GM12873 (cell line): ENCODE data around the gene TAF7.
A peak's percentile ranks its signal among the peaks of the same experiment; 100 is the strongest.

ENCODE experiments used
- TF ChIP-seq, protein P1 (sequence below): IDR thresholded peaks from 2 replicates; pipeline ENCODE4 v1.5.1; 2012; ENCODE audit warnings: low read depth, mild to moderate bottlenecking, moderate library complexity, low read length, control low read depth; ENCODE audit not compliant: insufficient read depth; ENCODE audit errors: missing control alignments

TAF7 gene

DNA sequence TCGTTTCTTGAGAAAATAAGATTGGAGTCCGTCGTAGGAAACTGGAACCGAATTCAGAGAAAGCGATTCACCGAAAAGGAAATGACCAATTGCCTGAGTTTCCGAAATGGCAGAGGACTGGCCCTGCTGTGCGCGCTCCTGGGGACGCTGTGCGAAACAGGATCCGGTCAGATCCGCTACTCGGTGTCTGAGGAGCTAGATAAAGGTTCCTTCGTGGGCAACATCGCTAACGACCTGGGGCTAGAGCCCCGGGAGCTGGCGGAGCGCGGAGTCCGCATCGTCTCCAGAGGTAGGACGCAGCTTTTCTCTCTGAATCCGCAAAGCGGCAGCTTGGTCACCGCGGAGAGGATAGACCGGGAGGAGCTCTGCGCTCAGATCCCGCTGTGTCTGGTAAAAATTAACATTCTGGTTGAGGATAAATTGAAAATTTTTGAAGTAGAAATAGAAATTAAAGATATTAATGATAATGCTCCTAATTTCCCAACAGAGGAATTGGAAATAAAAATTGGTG is 23.4 kb upstream of the TAF7 start:
- TF ChIP-seq, protein P1, sequence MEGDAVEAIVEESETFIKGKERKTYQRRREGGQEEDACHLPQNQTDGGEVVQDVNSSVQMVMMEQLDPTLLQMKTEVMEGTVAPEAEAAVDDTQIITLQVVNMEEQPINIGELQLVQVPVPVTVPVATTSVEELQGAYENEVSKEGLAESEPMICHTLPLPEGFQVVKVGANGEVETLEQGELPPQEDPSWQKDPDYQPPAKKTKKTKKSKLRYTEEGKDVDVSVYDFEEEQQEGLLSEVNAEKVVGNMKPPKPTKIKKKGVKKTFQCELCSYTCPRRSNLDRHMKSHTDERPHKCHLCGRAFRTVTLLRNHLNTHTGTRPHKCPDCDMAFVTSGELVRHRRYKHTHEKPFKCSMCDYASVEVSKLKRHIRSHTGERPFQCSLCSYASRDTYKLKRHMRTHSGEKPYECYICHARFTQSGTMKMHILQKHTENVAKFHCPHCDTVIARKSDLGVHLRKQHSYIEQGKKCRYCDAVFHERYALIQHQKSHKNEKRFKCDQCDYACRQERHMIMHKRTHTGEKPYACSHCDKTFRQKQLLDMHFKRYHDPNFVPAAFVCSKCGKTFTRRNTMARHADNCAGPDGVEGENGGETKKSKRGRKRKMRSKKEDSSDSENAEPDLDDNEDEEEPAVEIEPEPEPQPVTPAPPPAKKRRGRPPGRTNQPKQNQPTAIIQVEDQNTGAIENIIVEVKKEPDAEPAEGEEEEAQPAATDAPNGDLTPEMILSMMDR = no peak

DNA sequence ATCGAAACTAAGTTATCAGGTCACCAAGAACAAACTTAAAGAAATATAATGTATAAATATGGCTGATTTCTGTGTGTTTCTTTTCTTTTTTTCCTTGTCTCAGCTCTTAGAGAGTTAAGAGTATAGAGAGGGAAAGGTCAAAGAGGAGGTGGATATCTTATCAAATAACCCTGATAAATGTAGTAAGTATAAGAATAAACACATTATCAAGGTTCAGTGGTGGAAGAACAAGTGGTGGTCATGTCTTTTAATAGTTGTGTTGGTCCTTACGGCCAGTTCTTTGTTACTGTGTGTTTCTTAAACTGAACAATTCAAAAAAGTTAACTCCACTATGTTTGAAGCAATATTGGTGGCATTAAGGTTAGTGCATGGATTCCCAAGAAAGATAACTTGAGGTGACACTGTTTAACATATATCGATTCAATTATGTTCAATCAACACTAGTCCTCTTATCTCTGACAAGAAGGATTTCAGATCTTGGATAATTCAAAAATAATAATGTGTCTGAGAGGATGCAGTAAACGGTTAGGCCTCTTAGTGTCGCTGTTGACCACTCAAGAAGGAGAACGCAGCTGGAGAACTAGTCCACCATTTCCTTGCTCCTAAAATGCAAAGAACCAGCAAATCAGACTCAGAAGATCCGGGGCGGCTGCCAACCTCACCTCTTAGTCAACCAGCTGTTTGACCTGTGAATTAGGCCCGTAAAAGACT is 22.8 kb upstream of the TAF7 start, which contains the start of gene PCDHGA3:
Gene PCDHGA3, plus strand, starts transcription at position 588 of the 711 bp plus-strand sequence. CDS start 205 bp downstream, outside the sequence.
- TF ChIP-seq, protein P1 = peak; percentile 57

DNA sequence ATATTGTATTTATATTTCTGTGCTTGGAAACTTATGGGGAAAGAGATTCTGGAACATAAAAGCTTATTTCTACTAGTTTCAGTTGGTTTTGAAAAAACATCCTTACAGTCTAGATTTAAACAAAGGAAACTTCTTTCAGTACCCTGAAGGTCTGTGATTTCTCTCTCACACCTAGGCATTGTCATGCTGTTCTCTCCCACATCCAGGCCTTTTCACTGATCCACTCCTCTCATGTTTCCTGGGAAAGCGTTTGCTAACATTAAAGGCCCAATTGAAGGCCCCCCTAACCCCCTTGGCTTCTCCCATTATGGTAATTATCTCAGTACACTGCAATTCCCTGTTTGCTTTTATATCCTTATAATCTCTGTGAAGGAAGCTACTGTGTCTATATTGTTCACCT is 22.2 kb upstream of the TAF7 start:
- TF ChIP-seq, protein P1 = no peak

DNA sequence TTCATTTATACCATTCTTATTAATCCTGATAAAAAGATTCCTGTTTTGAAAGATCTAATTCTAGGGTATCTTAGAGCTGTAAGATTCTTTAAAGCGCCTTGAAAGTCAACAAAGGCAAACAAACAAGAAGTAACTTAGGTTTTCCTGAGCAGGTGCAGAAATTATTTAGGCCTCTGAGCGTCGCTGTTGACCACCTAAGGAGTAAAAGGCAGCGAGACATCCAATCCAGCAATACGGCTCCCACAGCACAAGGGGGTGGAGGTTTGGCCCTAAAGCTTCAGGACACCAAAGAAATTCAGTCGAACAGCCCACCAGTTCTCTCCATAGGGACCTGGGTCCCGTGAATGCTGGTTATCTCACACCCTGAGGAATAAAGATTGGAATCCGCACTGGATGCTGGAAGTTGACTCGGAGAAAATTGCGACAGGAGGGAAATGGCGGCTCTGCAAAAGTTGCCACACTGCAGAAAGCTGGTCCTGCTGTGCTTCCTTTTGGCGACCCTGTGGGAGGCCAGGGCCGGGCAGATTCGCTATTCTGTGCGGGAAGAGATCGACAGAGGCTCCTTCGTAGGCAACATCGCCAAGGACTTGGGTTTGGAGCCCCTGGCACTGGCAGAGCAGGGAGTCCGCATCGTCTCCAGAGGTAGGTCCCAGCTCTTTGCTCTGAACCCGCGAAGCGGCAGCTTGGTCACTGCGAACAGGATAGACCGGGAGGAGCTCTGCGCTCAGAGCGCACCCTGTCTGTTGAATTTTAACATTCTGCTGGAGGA is 18.1 kb upstream of the TAF7 start, which contains the start of gene PCDHGA2:
Gene PCDHGA2, plus strand, starts transcription at position 223 of the 769 bp plus-strand sequence.
- TF ChIP-seq, protein P1 = peak; percentile 50

DNA sequence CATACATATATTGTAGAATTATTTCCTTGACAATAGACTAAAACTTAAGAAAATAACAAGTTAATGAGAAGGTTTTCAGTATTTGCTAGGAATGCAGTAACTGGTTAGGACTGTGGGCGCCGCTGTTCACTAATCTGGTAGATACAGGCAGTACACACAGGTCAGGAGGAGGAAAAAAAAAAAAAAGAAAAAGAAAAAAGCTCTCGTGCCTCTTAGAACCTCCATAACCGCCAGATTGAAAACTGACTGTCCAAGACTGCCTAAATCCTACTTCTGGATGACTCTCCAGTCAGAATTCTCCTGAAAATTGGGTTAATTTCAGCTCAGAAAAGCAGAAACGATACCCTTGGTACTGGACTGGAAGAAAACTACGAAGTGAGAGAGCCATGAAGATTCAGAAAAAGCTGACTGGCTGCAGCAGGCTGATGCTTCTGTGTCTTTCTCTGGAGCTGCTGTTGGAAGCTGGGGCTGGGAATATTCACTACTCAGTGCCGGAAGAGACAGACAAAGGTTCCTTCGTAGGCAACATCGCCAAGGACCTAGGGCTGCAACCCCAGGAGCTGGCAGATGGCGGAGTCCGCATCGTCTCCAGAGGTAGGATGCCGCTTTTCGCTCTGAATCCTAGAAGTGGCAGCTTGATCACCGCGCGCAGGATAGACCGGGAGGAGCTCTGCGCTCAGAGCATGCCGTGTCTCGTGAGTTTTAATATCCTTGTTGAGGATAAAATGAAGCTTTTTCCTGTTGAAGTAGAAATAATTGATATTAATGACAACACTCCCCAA is 9.9 kb upstream of the TAF7 start, which contains the start of gene PCDHGA1:
Gene PCDHGA1, plus strand, starts transcription at position 216 of the 782 bp plus-strand sequence.
- TF ChIP-seq, protein P1 = peak; percentile 42

DNA sequence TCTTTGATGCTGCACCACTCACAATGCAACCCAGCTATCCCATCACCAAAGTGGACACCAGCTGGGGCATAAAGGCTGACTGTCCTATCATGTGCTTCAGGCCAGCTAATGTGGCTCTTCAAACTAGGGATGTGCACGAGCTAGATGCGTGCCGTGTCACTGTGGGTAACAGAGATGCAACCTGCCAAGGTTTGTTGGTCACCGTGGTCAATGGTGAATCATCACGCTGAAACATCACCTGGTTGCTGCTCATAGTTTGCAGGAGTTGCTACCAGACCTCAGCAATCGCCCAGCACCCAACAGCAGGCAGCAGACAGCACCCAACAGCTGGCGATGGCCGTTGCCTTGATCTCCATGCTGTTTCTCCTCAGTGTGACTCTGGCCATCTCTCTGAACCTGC is 7.6 kb upstream of the TAF7 start:
- TF ChIP-seq, protein P1 = no peak
